Vagina (tissue), 2 donors: ENCODE measurements around the gene SPDYE4.

Experiments used
- POLR2AphosphoS5 ChIP-seq, 2 donors: sonication (generic); formaldehyde crosslinking; IDR thresholded peaks; one replicate each; pipeline ENCODE4 v1.9.0; 2017; ENCODE audit warnings: antibody characterized with exemption in 2 of 2, mild to moderate bottlenecking in 2 of 2, low read depth in 1 of 2; ENCODE audit not compliant: insufficient read depth in 1 of 2
- TF ChIP-seq, protein P1 (sequence below), 3 experiments: fragments of 450-650 bp in 2 of 3; fragments of 200-600 bp in 1 of 3; sonication (generic) in 1 of 3; IDR thresholded peaks; one replicate each; pipeline ENCODE4 v1.5.1; 2017 to 2019; ENCODE audit warnings: antibody characterized with exemption in 3 of 3, mild to moderate bottlenecking in 2 of 3, moderate library complexity in 2 of 3

DNA sequence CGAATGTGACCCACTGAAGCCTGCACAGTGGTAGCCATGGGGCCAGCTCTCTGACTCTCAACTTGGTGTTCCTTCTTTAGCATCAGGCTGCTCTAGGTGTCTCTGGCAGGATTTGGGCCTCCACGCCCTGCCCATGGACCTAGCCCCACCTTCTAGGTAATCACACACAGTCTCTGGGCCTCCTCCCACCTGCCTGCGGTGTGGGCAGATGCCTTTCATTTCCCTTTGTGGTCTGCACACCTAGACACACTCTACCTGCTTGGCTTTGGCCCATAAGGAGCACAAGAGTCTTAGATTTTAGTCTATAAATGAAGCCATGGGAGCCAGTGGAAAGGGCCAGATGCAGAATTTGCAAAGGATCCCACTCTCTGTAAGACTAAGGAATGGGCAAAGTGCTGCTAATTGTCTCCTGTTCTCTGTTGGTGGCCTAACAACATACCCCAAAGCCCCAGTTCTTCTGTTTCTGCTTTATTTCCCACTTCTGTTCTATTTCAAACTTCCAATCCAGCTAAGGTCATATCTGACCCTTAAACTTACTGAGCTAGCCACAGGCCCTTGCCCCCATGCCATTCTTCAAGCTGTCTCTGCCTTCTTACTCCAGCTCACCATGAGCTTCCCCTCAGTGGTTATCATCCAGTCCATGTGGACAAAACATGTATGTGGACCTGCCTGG lies 48.0 kb upstream of the SPDYE4 start:
- TF ChIP-seq, protein P1, sequence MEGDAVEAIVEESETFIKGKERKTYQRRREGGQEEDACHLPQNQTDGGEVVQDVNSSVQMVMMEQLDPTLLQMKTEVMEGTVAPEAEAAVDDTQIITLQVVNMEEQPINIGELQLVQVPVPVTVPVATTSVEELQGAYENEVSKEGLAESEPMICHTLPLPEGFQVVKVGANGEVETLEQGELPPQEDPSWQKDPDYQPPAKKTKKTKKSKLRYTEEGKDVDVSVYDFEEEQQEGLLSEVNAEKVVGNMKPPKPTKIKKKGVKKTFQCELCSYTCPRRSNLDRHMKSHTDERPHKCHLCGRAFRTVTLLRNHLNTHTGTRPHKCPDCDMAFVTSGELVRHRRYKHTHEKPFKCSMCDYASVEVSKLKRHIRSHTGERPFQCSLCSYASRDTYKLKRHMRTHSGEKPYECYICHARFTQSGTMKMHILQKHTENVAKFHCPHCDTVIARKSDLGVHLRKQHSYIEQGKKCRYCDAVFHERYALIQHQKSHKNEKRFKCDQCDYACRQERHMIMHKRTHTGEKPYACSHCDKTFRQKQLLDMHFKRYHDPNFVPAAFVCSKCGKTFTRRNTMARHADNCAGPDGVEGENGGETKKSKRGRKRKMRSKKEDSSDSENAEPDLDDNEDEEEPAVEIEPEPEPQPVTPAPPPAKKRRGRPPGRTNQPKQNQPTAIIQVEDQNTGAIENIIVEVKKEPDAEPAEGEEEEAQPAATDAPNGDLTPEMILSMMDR (IDR thresholded peaks at IDR 0.05): no peak
- no peak for TF ChIP-seq POLR2AphosphoS5 (IDR thresholded peaks at IDR 0.05; ENCODE audit: insufficient read depth in 1 of 2, low read depth in 1 of 2)
